ENCODE data around the gene SF3A2. TPM values are rescaled to one million over a fixed set of nuclear protein-coding genes. Genes with fewer than 3 reads are reported as not detected.

SF3A2 gene
- total RNA-seq, 1 donor from 2014 or later: 107 TPM

- Mint-ChIP-seq H3K36me3 (ENCODE audit: low read depth) (peaks cover 55% of the 10 kb centered on the region), H3K27ac (peak overlapping the region; percentile 64), H3K4me3 (peak overlapping the region; percentile 99), H3K27me3 (no peaks in the 10 kb centered on the region), H3K4me1 (peaks cover 62% of the 10 kb centered on the region), H3K9me3 (no peaks in the 10 kb centered on the region)
- intact Hi-C loops (cut with micrococcal nuclease): no loop called here
- ATAC-seq (ENCODE audit: low read depth) (no peak), DNase-seq (no peak)
- ChIA-PET POLR2A (interaction anchor here (0.6 to 9.7 kb wide), 13 partner anchors 8 to 305 kb away, joined by 3 to 103 read pairs (median 6); partner anchors contain the start of genes AMH, DOT1L and PEAK3), CTCF (interaction anchor here (0.9 to 2.3 kb wide), 7 partner anchors 13 to 88 kb away, joined by 3 to 7 read pairs (median 4); partner anchors contain the start of gene AP3D1)
- no peak for TF ChIP-seq CTCF (IDR thresholded peaks at IDR 0.05)
Observed at GRCh38 chr19:2239771-2240770, 3.4 kb downstream of the SF3A2 start.

- Mint-ChIP-seq H3K4me1 (peaks cover 59% of the 10 kb centered on the region), H3K36me3 (ENCODE audit: low read depth) (peaks cover 65% of the 10 kb centered on the region), H3K9me3 (no peaks in the 10 kb centered on the region), H3K27ac (no peak overlapping the region), H3K27me3 (no peaks in the 10 kb centered on the region), H3K4me3 (peak overlapping the region; percentile 7)
- ChIA-PET POLR2A (interaction anchor here (1.0 to 9.7 kb wide), 5 partner anchors 8 to 61 kb away, joined by 3 to 103 read pairs (median 5); partner anchors contain the start of gene AMH), CTCF (interaction anchor here (0.7 to 1.9 kb wide), 3 partner anchors 12 to 143 kb away, joined by 3 to 7 read pairs (median 5); no protein-coding TSS in a partner anchor)
- intact Hi-C loops (cut with micrococcal nuclease): no loop called here
- no peak for ATAC-seq (ENCODE audit: low read depth)
- DNase-seq: no peak
- no peak for TF ChIP-seq CTCF (IDR thresholded peaks at IDR 0.05)
Observed at GRCh38 chr19:2240881-2241760, 4.5 kb downstream of the SF3A2 start.

- Mint-ChIP-seq H3K27me3 (no peaks in the 10 kb centered on the region), H3K36me3 (ENCODE audit: low read depth) (peaks cover 67% of the 10 kb centered on the region), H3K4me1 (peaks cover 53% of the 10 kb centered on the region), H3K27ac (no peak overlapping the region), H3K4me3 (no peak overlapping the region), H3K9me3 (no peaks in the 10 kb centered on the region)
- POLR2A ChIA-PET: interaction anchor here (1.2 to 9.7 kb wide), 2 partner anchors 30 to 60 kb away, joined by 3 to 103 read pairs; no protein-coding TSS in a partner anchor
- intact Hi-C loops (cut with micrococcal nuclease): no loop called here
- no peak for TF ChIP-seq CTCF (IDR thresholded peaks at IDR 0.05)
- CTCF ChIA-PET: interaction anchor here (0.7 kb wide), 1 partner anchor 142 kb away, joined by 5 read pairs; no protein-coding TSS in a partner anchor
- DNase-seq (no peak), ATAC-seq (ENCODE audit: low read depth) (no peak)
Observed at GRCh38 chr19:2242092-2242537, 5.5 kb downstream of the SF3A2 start.

GRCh38 chr19:2242816-2243215, 6.2 kb downstream of the SF3A2 start:
- ChIA-PET CTCF (no interaction called here), POLR2A (interaction anchor here (9.7 kb wide), 1 partner anchor 29 kb away, joined by 103 read pairs; no protein-coding TSS in a partner anchor)
- H3K27me3 Mint-ChIP-seq: no peaks in the 10 kb centered on the region
- H3K9me3 Mint-ChIP-seq: no peaks in the 10 kb centered on the region
- H3K4me1 Mint-ChIP-seq: peaks cover 48% of the 10 kb centered on the region
- H3K4me3 Mint-ChIP-seq: no peak overlapping the region
- DNase-seq: no peak
- TF ChIP-seq CTCF (IDR thresholded peaks at IDR 0.05): no peak
- H3K27ac Mint-ChIP-seq: no peak overlapping the region
- ATAC-seq (ENCODE audit: low read depth): no peak
- intact Hi-C loops (cut with micrococcal nuclease): no loop called here
- peaks cover 69% of the 10 kb centered on the region for H3K36me3 Mint-ChIP-seq (ENCODE audit: low read depth)

Data from activated B cell treated with CpG ODN at 0.5 μM for 24 hours (primary cell).